Measurements from ENCODE around the gene NEDD9.

Gene NEDD9

DNA sequence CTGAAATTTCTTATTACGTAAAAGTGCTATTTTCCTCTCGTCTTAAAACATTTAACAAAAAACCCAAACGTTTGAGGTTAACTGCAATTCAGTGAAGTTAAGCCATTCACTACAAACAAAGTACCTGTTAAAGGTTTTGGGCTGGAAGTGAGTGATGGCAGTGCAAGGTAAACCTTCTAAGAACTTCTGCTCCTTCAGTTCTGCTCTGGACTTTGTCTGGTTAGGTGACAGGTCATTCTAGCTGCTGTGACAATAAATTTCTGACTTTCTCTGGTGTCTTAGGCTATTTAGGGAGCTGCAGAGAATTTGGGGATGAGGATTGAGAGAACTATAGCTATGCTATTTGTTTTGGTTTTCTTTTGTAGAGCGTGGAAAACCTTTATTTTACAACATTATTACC, 36.5 kb upstream of the NEDD9 start:
- Histone ChIP-seq H3K79me2 (no peaks in the 10 kb centered on the region), H3K27me3 (ENCODE audit: control insufficient read depth, insufficient read depth, low read length) (no peaks in the 10 kb centered on the region), H3K36me3 (ENCODE audit: control insufficient read depth, insufficient read depth, low read length) (no peaks in the 10 kb centered on the region), H3K27ac (no peak overlapping the region), H3K9me3 (ENCODE audit: control insufficient read depth, low read length) (no peaks in the 10 kb centered on the region), H3K4me2 (ENCODE audit: low read length) (no peak overlapping the region), H3K9ac (no peak overlapping the region), H3K4me1 (peaks cover 4% of the 10 kb centered on the region), H2AFZ (no peak overlapping the region), H3K4me3 (ENCODE audit: low read depth, low read length) (no peak overlapping the region)
- TF ChIP-seq, protein P1, sequence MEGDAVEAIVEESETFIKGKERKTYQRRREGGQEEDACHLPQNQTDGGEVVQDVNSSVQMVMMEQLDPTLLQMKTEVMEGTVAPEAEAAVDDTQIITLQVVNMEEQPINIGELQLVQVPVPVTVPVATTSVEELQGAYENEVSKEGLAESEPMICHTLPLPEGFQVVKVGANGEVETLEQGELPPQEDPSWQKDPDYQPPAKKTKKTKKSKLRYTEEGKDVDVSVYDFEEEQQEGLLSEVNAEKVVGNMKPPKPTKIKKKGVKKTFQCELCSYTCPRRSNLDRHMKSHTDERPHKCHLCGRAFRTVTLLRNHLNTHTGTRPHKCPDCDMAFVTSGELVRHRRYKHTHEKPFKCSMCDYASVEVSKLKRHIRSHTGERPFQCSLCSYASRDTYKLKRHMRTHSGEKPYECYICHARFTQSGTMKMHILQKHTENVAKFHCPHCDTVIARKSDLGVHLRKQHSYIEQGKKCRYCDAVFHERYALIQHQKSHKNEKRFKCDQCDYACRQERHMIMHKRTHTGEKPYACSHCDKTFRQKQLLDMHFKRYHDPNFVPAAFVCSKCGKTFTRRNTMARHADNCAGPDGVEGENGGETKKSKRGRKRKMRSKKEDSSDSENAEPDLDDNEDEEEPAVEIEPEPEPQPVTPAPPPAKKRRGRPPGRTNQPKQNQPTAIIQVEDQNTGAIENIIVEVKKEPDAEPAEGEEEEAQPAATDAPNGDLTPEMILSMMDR (IDR thresholded peaks at IDR 0.05) = no peak

DNA sequence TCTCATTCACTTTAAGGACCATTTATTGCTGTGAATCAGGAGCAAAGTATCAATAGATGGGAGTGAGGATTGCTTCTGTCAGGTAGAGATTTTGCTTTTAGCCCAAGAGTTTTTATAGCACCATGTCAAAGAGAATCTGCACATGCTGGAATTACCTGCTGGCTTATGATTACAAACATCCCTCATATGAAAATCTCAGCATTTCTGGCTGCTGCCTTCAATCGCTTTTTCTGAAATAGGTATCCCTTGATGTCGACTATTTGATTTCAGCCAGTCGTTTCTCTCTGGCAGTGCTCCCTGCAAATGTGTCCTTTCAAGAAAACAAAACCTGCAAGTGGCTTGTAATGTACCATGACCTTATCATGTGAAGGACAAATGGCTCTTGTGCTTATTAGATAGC, 34.5 kb upstream of the NEDD9 start:
- H3K27me3 ChIP-seq (ENCODE audit: control insufficient read depth, insufficient read depth, low read length) = no peaks in the 10 kb centered on the region
- TF ChIP-seq, protein P1 (IDR thresholded peaks at IDR 0.05) = no peak
- H2AFZ ChIP-seq = peak overlapping the region; percentile 36
- H3K27ac ChIP-seq = no peak overlapping the region
- no peak overlapping the region for H3K9ac ChIP-seq
- H3K9me3 ChIP-seq (ENCODE audit: control insufficient read depth, low read length) = no peaks in the 10 kb centered on the region
- H3K4me3 ChIP-seq (ENCODE audit: low read depth, low read length) = no peak overlapping the region
- H3K4me2 ChIP-seq (ENCODE audit: low read length) = no peak overlapping the region
- no peaks in the 10 kb centered on the region for H3K36me3 ChIP-seq (ENCODE audit: control insufficient read depth, insufficient read depth, low read length)
- peaks cover 12% of the 10 kb centered on the region for H3K4me1 ChIP-seq
- H3K79me2 ChIP-seq = no peaks in the 10 kb centered on the region

DNA sequence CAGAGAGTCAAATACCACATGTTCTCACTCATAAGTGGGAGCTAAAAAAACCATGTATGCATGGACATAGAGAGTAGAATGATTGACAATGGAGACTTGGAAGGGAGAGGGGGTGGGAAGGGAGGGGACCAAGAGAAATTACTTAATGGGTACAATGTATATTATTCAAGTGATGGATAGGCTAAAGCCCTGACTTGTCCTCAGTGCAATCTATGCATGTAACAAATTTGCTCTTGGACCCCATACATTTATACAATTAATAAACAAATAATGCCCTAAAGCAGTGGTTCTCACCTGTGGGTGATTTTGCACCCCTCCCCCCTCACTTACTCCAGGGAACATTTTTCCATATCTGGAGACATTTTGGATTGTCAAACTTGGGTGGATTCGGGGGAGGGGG, 33.5 kb upstream of the NEDD9 start:
- Histone ChIP-seq H3K4me3 (ENCODE audit: low read depth, low read length) (no peak overlapping the region), H3K9me3 (ENCODE audit: control insufficient read depth, low read length) (no peaks in the 10 kb centered on the region), H3K79me2 (no peaks in the 10 kb centered on the region), H3K27ac (no peak overlapping the region), H3K4me1 (peaks cover 12% of the 10 kb centered on the region), H3K27me3 (ENCODE audit: control insufficient read depth, insufficient read depth, low read length) (no peaks in the 10 kb centered on the region), H3K4me2 (ENCODE audit: low read length) (no peak overlapping the region), H3K9ac (no peak overlapping the region), H3K36me3 (ENCODE audit: control insufficient read depth, insufficient read depth, low read length) (no peaks in the 10 kb centered on the region), H2AFZ (no peak overlapping the region)
- TF ChIP-seq, protein P1 (IDR thresholded peaks at IDR 0.05) = no peak

DNA sequence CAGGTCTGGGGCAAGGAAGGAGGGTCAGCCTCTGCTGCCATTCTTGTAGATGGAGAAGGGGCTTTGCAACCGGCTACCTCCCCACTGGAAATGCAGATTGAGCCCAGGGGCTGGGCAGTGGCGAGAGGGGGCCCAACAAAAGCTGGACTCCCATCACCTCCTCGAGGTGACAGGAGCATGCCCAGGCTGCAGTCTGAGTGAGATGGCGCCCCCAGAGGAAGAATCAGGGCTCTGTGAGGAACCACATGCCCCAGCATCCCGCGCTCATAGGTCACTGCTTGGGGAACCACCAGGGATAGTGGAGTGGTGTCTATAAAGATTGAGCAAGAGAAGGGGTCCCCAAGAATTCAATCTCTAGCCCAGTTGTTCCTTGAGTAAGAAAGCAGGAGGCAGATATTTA, 31.6 kb upstream of the NEDD9 start:
- Histone ChIP-seq H3K27me3 (ENCODE audit: control insufficient read depth, insufficient read depth, low read length) (no peaks in the 10 kb centered on the region), H3K27ac (no peak overlapping the region), H3K9me3 (ENCODE audit: control insufficient read depth, low read length) (no peaks in the 10 kb centered on the region), H3K4me1 (peaks cover 13% of the 10 kb centered on the region), H3K36me3 (ENCODE audit: control insufficient read depth, insufficient read depth, low read length) (no peaks in the 10 kb centered on the region), H3K4me3 (ENCODE audit: low read depth, low read length) (no peak overlapping the region), H3K79me2 (no peaks in the 10 kb centered on the region), H3K9ac (no peak overlapping the region), H3K4me2 (ENCODE audit: low read length) (no peak overlapping the region), H2AFZ (no peak overlapping the region)
- TF ChIP-seq, protein P1 (IDR thresholded peaks at IDR 0.05) = no peak

DNA sequence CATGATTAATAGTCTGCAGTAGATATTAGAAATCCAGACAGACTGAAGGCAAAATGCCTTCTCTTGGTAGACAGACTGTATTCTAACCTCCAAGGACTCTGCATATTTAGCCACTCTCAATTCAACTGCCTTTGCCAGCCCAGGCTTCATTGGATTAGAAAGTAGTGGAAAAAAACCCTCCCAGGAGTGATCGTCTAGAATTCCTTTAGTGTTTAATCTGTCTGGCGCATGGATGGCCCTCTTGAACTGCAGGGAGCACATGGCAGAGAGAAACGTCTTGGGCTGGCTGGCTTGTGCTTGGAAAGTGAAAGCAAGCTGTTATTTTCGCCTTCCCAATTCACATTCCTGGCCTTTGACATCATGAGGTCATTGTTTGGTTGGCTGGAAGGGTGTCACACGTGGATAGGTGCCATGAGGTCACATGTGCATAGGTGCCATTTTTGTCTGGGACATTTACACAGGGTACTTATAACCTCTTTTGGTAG, 30.9 kb upstream of the NEDD9 start:
- Histone ChIP-seq H3K4me2 (ENCODE audit: low read length) (no peak overlapping the region), H2AFZ (peak overlapping the region; percentile 61), H3K36me3 (ENCODE audit: control insufficient read depth, insufficient read depth, low read length) (no peaks in the 10 kb centered on the region), H3K9ac (no peak overlapping the region), H3K4me1 (peaks cover 20% of the 10 kb centered on the region), H3K79me2 (no peaks in the 10 kb centered on the region), H3K4me3 (ENCODE audit: low read depth, low read length) (no peak overlapping the region), H3K9me3 (ENCODE audit: control insufficient read depth, low read length) (no peaks in the 10 kb centered on the region), H3K27ac (peak overlapping the region; percentile 26), H3K27me3 (ENCODE audit: control insufficient read depth, insufficient read depth, low read length) (no peaks in the 10 kb centered on the region)
- TF ChIP-seq, protein P1 (IDR thresholded peaks at IDR 0.05) = no peak

Data from parathyroid adenoma (tissue), 2 donors.